Measurements from ENCODE around the gene CAND2.

CAND2 gene

DNA sequence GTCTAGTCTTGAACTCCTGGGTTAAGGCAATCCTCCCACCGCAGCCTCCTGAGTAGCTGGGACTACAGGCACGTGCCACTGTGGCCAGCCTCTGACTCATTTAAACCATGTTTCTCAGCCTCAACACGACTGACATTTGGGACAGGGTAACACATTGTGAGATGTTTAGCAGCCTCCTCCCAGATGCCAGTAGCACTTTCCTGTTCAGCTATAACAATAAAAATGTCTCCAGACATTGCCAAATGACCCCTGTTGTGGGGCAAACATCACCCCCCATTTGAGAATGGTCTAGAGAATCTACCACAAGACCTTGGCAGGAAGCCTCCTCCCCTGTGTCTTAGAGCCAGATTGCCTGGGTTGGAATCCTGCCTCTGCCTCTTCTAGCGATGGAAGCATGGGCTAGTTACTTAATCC lies 45.8 kb upstream of the CAND2 start:
- H3K9ac ChIP-seq (ENCODE audit: low read length) = peak overlapping the region; percentile 20; the same call in 1 of the 2 replicates
- H3K27me3 ChIP-seq (ENCODE audit: low read length) = no peaks in the 10 kb centered on the region
- no peaks in the 10 kb centered on the region for H3K79me2 ChIP-seq (ENCODE audit: insufficient read depth, low read length)
- H3K9me2 ChIP-seq (replicated peaks; ENCODE audit: insufficient read depth, low read length) = no peaks in the 10 kb centered on the region
- H3F3A ChIP-seq (ENCODE audit: insufficient read depth) = peaks cover 5% of the 10 kb centered on the region
- TF ChIP-seq CTCF (IDR thresholded peaks at IDR 0.05; ENCODE audit: insufficient read depth, low read length, poor library complexity, severe bottlenecking) = no peak
- TF ChIP-seq EZH2phosphoT487 (conservative IDR thresholded peaks at IDR 0.05; ENCODE audit: low read length) = no peak
- H3K4me2 ChIP-seq (ENCODE audit: low read depth, low read length, poor library complexity, severe bottlenecking) = peak overlapping the region; percentile 67
- no peaks in the 10 kb centered on the region for H3K36me3 ChIP-seq (ENCODE audit: low read length)
- H4K20me1 ChIP-seq (ENCODE audit: low read depth, low read length) = no peaks in the 10 kb centered on the region
- H3K27ac ChIP-seq (ENCODE audit: low read depth, low read length) = peak overlapping the region; percentile 87
- no peaks in the 10 kb centered on the region for H3K9me3 ChIP-seq (ENCODE audit: insufficient read depth, low read length)
- no peak overlapping the region for H2AFZ ChIP-seq (ENCODE audit: low read depth, low read length, severe bottlenecking)
- H3K4me3 ChIP-seq (ENCODE audit: insufficient read depth, low read length, poor library complexity, severe bottlenecking) = no peak overlapping the region

GRCh38 chr3:12751571-12751970 lies 44.9 kb upstream of the CAND2 start:
- H3K9me3 ChIP-seq (ENCODE audit: insufficient read depth, low read length) = no peaks in the 10 kb centered on the region
- H3K4me2 ChIP-seq (ENCODE audit: low read depth, low read length, poor library complexity, severe bottlenecking) = no peak overlapping the region
- H3K9me2 ChIP-seq (replicated peaks; ENCODE audit: insufficient read depth, low read length) = no peaks in the 10 kb centered on the region
- TF ChIP-seq CTCF (IDR thresholded peaks at IDR 0.05; ENCODE audit: insufficient read depth, low read length, poor library complexity, severe bottlenecking) (no peak), EZH2phosphoT487 (conservative IDR thresholded peaks at IDR 0.05; ENCODE audit: low read length) (no peak)
- no peak overlapping the region for H2AFZ ChIP-seq (ENCODE audit: low read depth, low read length, severe bottlenecking)
- no peaks in the 10 kb centered on the region for H4K20me1 ChIP-seq (ENCODE audit: low read depth, low read length)
- no peak overlapping the region for H3K27ac ChIP-seq (ENCODE audit: low read depth, low read length)
- no peak overlapping the region for H3K4me3 ChIP-seq (ENCODE audit: insufficient read depth, low read length, poor library complexity, severe bottlenecking)
- peaks cover 5% of the 10 kb centered on the region for H3F3A ChIP-seq (ENCODE audit: insufficient read depth)
- no peaks in the 10 kb centered on the region for H3K36me3 ChIP-seq (ENCODE audit: low read length)
- H3K9ac ChIP-seq (ENCODE audit: low read length) = no peak overlapping the region
- H3K79me2 ChIP-seq (ENCODE audit: insufficient read depth, low read length) = no peaks in the 10 kb centered on the region
- H3K27me3 ChIP-seq (ENCODE audit: low read length) = no peaks in the 10 kb centered on the region

DNA sequence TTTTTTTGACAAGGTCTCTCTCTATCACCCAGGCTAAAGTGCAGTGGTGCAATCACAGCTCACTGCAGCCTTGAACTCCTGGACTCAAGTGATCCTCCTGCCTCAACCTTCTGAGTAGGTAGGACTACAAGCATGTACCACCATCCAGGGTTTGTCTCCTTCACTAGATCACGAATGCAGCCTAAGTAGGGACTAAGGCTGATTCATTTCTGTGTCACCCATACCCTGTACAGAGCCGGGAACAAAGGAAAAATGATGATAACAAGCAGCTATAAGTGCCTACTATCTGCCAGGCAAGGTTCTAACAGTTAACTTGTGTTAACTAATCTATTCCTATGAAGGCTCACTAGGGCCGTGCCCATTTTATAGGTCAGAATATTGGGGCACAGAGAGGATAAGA lies 44.4 kb upstream of the CAND2 start:
- no peaks in the 10 kb centered on the region for H3K79me2 ChIP-seq (ENCODE audit: insufficient read depth, low read length)
- H3F3A ChIP-seq (ENCODE audit: insufficient read depth) = peaks cover 5% of the 10 kb centered on the region
- no peak overlapping the region for H2AFZ ChIP-seq (ENCODE audit: low read depth, low read length, severe bottlenecking)
- no peak overlapping the region for H3K9ac ChIP-seq (ENCODE audit: low read length)
- H3K4me3 ChIP-seq (ENCODE audit: insufficient read depth, low read length, poor library complexity, severe bottlenecking) = no peak overlapping the region
- no peaks in the 10 kb centered on the region for H3K36me3 ChIP-seq (ENCODE audit: low read length)
- H3K27ac ChIP-seq (ENCODE audit: low read depth, low read length) = no peak overlapping the region
- H3K9me3 ChIP-seq (ENCODE audit: insufficient read depth, low read length) = no peaks in the 10 kb centered on the region
- H3K27me3 ChIP-seq (ENCODE audit: low read length) = no peaks in the 10 kb centered on the region
- TF ChIP-seq CTCF (IDR thresholded peaks at IDR 0.05; ENCODE audit: insufficient read depth, low read length, poor library complexity, severe bottlenecking) = no peak
- TF ChIP-seq EZH2phosphoT487 (conservative IDR thresholded peaks at IDR 0.05; ENCODE audit: low read length) = no peak
- no peak overlapping the region for H3K4me2 ChIP-seq (ENCODE audit: low read depth, low read length, poor library complexity, severe bottlenecking)
- H4K20me1 ChIP-seq (ENCODE audit: low read depth, low read length) = no peaks in the 10 kb centered on the region
- H3K9me2 ChIP-seq (replicated peaks; ENCODE audit: insufficient read depth, low read length) = no peaks in the 10 kb centered on the region

All from SU-DHL-6 (cell line).